Stimulated activated CD4-positive, alpha-beta T cell treated with anti-CD3 and anti-CD28 coated beads, Interleukin-15, amount 100 ng/mL, for 48 hours (primary cell): ENCODE data around the gene STAT5A.
"Not testable (repeated sequence)": the region's sequence is repeated elsewhere in the genome, so short reads cannot be mapped to it uniquely, and the experiment has no call there.

Experiments used
- DNase-seq, 2 donors: peaks; one replicate each; pipeline ENCODE4 v3.0.0-alpha.2; 2020; ENCODE audit warnings: low read depth in 2 of 2

The STAT5A gene

DNA sequence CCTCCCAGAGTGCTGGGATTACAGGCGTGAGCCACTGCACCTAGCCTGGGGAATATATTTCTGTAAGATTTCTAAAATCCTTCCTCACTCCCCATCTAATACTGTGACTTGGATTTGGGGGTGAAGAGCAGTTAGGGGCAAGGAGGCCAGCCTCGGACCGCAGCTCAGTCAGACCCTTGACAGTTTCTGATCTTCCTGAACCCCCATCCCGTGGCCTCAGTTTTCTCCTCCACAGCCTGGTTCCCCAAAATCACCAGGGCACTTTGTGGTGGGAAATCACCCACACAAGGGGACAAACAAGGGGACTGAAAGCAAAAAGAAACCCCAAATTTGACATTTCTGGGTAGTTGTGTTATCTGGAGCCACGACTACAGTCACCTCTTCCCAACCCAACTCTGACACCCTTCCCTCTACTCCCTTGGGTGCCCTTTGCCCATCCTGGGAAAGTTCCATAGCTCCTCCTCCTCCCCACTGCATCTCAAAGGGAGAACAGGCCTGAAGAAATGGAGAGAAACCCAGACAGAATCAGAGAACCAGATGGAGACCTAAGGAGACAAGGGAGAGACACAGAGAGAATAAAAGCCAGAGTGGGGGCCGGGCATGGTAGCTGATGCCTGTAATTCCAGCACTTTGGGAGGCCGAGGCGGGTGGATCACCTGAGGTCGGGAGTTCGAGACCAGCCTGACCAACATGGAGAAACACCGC lies 2.8 kb upstream of the STAT5A start:
- DNase-seq: no peak

- no peak for DNase-seq
Measured at GRCh38 chr17:42286411-42287221, 1.7 kb upstream of the STAT5A start.

- DNase-seq: no peak
Measured at GRCh38 chr17:42287305-42287976, 857 bp upstream of the STAT5A start.

DNA sequence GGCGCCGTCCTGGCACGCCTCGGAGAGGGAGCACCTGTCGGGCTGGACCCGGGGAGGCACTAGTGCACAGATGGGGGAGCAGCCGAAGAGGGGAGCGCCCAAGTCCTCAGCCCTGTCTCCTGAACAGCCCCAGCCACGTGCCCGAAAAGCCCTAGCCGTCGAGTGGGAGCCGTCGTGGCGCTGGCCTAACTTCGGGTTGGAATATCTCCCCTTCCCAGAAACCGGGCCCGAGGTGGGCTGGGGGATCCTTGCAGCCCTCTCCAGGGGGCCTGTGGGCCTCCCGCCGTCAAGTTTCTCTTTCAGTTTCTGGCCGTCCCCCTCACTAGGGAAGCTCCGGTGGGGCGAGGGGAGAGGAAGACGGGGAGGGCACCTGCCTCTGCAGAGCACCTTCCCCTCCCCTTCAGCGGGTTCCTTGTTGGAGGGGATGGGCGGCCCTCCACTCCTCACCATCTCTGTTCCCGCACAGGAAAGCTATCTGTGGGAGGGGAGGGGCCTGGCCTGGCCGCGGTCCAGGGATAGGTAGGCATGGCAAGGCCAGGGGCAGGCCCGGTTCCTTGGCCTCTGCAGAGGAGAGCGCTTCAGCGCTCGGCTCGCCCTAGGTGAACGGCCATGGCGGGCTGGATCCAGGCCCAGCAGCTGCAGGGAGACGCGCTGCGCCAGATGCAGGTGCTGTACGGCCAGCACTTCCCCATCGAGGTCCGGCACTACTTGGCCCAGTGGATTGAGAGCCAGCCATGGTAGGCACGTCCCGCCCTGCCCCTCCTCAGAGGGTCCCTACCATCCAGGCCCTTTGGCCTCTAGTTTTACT lies 709 bp downstream of the STAT5A start:
- DNase-seq: no peak

DNA sequence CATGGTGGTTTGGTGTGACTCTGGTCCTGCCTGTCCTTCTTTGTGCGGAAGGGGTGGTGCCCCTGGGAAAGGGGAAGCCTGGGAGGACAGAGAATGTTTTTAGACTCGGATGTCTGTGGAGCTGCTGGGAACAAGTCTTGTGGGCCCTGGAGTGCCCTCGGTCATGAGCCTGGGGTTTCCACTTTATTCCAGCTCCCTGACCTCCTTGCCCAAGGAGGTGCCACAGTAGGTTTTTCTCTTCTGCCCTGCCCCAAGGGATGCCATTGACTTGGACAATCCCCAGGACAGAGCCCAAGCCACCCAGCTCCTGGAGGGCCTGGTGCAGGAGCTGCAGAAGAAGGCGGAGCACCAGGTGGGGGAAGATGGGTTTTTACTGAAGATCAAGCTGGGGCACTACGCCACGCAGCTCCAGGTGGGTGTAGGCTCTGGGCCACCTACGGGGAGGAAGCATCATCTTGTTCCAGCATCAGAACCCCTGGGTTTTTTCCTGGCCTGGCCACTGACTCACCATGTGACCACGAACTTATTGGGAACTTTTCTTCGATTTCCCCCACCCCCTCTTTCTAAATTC lies 1.4 kb downstream of the STAT5A start:
- DNase-seq: peak; percentile 55

DNA sequence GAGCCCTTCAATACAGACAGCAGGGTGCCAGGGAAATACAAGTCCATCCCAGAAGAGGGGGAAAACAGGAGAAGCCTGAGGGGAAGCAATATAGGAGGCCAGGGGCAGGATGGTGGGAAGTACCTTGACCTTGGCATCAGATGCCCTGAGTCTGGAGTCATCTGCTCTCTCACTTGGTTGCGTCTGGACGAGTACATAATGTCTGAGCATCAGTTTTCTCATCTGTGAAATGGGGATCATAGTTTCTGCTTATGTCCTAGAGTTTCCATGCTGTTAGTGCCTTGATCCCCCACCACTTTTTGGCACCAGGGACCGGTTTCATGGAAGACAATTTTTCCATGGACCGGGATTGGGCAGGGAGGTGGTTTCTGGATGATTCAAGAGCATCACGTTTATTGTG lies 2.3 kb downstream of the STAT5A start:
- DNase-seq: no peak

DNA sequence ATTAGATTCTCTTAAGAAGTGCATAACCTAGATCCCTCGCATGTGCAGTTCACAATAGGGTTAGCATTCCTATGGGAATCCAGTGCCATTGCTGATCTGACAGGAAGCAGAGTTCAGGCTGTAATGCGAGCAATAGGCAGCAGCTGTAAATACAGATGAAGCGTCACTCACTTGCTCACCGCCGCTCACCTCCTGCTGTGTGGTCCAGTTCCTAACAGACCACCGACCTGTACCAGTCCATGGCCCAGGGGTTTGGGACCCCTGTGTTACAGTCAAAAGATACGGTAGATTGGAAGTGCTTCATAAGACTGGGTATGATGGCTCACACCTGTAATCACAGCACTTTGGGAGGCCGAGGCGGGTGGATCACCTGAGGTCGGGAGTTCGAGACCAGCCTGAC lies 2.8 kb downstream of the STAT5A start:
- no peak for DNase-seq

GRCh38 chr17:42294469-42295398 lies 6.4 kb downstream of the STAT5A start:
- DNase-seq: no peak

DNA sequence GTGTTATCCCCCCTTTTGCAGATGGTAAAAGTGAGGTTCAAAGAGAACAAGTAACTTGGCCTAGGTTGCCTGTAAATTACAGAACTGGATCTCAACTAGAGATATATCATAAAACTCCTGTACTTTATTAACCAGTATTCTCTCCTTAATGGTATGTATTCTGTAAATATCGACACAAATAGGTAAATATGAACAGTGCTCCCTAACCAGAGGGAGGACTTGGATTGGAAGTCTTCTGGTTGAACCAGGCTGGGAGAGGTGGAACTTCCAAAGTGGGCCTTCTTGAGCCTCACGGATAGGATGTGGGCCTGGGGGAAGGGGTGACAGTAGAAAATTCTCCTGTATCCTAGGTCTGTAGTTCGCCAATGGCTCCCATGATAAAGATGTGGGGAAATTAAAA lies 7.7 kb downstream of the STAT5A start:
- no peak for DNase-seq

DNA sequence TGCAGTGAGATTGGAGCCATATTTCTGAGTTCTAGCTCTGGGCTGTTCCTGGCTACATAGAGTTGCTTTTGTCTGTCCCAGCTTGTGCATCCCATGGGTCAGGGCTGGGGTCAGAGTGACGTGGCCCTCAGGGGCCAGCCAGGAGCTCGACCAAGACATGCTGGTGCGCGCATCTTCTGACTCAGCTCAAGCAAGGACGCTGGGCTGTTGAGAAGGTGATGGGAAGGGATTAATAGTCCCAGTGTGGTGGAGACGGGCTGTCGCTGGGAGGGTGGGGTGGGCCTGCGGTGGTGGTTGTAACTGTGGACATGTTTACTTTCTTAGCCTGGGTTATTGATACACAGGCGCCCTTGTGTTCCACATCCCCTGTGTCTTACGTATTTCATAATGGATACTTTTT lies 9.5 kb downstream of the STAT5A start:
- not testable (repeated sequence) for DNase-seq

DNA sequence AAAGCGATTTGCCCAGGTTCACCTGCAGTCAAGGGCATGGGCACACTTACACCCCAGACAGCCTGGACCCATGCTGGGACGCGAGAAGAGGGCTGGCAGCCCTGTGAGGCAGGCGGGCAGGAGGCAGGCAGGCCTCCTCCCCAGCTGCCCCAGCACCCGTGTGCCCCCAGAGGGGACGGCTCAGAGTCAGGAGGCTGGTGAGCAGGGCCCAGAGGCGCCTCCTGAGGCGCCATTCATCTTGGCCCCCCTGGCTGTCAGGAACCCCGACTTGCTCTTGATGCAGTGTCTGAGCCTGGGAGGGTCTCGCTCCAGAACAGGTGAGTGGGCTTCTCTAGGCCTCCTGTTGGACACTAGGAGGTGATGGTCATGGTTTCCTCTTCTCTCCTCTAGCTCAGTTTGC lies 11.1 kb downstream of the STAT5A start:
- not testable (repeated sequence) for DNase-seq

- not testable (repeated sequence) for DNase-seq
Measured at GRCh38 chr17:42299913-42300312, 11.6 kb downstream of the STAT5A start.

DNA sequence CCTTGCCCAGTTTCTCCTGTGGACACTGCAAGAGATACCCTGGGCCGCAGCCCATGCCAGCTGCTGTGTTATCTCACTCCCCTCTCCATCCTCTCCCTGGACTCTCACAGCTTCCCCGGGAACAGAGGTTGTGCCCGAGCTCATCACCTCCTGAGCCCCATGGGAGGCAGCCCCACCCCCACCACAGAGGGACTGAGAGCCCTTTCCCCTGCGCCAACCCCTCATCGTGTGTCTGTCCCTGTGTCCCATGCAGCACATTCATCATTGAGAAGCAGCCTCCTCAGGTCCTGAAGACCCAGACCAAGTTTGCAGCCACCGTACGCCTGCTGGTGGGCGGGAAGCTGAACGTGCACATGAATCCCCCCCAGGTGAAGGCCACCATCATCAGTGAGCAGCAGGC lies 12.7 kb downstream of the STAT5A start:
- no peak for DNase-seq

- DNase-seq: no peak
Measured at GRCh38 chr17:42303694-42304093, 15.4 kb downstream of the STAT5A start.

DNA sequence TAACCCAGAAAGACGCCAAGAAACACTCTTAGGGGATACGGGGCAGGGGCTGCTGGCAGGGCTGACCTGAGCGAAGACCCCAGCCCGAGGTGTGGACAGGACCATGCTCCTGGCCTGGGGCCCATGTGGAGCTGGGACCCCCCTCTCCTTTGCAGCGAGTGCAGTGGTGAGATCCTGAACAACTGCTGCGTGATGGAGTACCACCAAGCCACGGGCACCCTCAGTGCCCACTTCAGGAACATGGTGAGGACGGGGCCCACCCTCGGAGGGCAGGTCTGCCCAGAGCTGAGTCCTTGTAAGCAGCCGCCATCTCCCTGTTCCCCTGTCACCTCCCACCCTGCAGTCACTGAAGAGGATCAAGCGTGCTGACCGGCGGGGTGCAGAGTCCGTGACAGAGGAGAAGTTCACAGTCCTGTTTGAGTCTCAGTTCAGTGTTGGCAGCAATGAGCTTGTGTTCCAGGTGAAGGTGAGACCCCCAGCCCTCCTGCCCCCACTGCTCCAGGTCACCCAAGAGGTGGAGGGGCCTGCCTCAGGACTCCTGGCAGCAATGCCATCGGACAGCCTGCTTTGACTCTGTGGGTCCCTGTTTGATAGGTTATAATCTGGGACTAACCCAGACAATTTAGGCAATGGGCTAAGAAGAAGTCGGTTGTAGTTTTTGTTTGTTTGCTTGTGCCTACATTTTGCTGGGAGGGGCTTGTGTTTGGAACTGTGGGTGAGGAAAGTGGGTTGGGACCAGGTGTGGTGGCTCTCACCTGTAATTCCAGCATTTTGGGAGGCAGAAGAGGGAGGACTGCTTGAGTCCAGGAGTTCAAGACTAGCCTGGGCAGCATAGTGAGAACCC lies 16.1 kb downstream of the STAT5A start:
- no peak for DNase-seq

DNA sequence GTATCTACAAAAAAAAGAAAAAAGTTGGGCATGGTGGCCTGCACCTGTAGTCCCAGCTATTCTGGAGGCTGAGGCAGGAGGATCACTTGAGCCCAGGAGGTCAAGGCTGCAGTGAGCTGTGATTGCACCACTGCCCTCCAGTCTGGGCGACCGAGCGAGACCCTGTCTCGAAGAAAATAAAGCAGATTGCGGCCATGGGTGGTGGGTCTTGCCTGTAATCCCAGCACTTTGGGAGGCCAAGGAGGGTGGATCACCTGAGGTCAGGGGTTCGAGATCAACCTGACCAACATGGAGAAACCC lies 16.7 kb downstream of the STAT5A start:
- not testable (repeated sequence) for DNase-seq

- DNase-seq: no peak
Measured at GRCh38 chr17:42305543-42306384, 17.5 kb downstream of the STAT5A start.

DNA sequence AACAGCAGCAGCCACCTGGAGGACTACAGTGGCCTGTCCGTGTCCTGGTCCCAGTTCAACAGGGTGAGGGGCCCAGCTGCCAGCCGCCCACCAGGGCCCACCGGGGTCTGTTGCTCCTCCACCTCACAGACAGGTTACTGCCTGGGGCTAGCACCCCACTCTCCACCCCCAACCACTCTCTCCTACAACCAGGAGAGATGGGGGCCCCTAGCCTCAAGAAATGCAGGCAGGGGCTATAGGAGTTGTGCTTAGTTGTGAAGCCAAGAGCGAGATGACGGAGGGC lies 18.0 kb downstream of the STAT5A start:
- no peak for DNase-seq

GRCh38 chr17:42307362-42307927 lies 19.1 kb downstream of the STAT5A start:
- DNase-seq: no peak
